OCI-M1 (cell line): ENCODE measurements around the gene MDM4.
"Not testable (repeated sequence)": the region's sequence is repeated elsewhere in the genome, so short reads cannot be mapped to it uniquely, and the experiment has no call there.

Experiments
- DNase-seq: peaks from one replicate; lab custom pipeline; 2025; lab: John Stamatoyannopoulos, UW

The MDM4 gene

DNA sequence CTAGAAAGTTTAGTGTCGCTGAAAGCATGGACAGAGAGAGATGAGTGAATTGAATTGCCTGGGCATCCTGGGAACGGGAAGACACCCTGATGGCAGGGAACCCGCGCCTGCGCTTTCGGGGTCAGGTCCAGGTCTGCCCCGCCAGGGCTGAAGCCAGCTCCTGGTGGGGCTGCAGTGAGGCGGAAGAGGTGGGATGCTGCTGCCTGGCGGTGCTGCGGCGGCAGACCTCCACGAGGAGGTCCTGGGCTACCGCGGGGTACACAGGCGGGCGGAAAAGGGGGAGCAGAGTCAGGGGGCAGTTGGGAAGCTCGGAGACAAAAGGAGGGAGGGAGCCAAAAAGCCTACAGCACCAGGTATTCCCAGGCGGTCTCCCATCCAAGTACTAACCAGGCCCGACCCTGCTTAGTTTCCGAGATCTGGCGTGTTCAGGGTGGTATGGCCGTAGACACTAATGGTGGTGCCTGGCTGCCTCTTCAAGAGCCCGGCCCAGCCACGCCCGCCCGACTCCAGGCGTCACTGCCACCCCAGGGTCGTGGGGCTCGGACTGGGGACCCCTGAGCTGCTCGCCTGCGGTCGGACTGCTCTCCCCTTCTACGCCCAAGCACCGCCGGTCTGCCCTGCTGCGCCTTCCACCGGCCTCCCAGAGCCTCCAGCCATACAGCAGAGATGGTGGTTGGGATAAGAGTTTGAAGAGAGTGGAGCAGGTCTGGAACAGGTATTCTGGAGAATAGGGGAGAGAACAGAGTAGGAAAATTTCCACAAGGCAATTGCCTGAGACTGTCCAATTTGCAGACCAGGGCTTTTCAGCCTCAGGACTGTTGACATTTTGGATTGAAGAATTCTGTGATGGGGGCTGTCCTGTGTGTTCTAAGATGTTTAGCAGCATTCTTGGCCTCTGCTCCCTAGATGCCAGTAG lies 46.1 kb downstream of the MDM4 start:
- DNase-seq = no peak

DNA sequence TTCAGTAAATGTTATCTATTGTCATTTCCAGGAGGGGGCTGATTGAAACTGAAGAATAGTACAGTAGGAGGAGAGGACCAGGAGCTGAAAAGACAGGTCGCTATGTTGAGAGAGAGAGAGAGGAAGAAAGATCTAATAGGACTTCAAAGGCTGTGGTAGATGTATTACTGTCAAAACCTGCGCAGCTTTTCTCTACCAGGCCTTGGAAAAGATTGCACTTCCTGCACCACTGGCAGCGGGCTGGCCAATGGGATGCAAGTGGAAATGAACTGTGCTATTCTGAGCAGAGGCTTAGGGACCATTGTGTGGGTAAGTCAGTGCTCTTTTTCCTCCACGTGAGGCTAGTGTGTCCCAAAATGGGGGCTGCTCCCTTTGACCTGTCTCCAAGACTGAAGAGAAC lies 47.1 kb downstream of the MDM4 start:
- DNase-seq = no peak

DNA sequence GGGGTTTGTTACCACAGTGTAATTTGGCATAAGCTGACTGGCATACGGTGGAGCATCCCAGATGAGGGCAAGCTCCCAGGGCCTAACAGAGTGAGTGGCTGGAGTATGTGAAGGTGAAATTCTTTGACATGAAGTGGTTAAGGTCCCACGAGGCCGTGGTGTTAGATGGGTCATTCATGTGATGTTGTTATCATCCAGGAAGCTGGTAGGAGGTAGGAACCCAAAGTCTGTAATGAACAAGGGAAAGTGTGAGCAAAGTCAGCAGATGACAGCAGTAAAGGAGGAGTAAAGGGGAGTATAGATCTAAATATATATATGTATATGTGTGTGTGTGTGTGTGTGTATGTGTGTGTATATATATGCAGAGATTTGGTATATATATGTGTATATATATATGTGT lies 47.6 kb downstream of the MDM4 start:
- no peak for DNase-seq

DNA sequence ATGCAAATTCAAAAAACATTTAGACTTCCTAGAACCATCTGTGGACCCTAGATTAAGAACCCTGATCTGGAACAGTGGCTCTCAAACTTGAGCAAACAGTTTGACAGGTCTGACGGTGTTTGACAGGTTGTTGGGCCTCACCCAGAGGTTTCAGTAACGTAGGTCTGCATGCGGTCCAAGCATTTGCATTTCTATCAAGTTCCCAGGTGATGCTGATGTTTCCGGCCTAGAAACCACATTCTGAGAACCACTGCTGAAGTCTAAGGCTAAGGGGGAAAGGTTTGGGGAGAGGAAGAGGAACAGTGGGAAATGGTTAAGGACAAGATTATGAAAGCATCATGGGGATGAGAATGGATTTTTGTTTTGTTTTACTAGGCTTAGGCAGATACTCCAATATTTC lies 48.6 kb downstream of the MDM4 start:
- DNase-seq = no peak

DNA sequence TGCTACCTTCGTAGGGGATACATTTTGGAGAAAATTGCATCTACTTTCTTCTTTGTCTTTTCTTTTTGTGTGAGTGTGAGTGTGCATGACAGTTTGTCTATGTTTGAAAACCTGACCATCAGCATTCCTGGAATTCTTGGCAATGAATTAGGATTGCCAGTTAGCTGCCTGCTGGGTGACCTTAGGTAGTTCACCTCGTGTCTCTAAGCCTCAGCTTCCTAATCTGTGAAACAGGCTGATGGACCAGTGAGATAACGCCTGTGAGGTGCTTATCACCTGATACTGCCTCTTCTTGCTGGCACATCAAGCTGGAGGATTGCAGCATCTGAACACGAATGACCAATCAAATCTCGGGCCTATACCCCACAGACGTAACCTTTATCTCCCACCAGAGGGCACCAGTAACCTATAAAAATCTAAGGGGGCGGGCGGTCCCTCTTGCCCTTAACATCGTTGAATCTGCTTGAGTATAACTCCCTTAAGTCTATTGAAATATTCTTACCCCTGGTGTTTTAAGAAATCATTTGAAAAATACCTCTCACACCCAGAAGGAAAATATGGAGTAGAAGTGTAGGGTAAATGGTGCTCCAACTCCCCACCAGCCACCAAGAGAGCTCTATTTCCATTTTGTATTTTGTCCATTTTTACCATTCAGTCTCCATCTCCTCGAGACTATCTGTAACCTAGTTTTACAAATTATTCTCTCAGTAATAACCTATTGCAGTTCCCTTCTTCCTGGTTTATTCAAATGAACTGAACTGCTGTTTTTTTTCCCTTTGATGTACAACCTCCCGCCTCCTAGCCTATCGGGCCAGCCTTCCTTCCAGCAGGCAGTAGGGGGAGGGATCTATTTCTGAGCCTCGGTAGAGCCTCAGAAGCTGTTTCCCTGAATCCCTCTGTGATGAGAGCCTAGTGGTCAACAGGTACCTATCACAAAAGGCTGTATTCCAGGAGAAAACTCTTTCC lies 49.7 kb downstream of the MDM4 start:
- DNase-seq = peak; percentile 91

DNA sequence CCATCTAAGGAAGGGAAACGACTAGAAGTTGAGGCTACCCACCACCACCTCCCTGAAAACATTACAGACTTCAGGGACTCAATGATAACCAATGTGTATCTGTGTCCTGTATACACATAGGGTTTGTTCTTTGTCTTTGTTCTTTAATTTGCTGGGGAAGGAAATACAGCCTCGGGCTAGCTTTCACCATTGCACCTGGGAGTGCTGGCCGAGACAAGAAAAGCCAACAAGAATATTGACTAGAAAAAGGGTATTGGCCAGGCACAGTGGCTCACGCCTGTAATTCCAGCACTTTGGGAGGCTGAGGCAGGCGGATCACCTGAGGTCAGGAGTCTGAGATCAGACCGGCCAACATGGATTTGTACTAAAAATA lies 50.4 kb downstream of the MDM4 start:
- DNase-seq = no peak

DNA sequence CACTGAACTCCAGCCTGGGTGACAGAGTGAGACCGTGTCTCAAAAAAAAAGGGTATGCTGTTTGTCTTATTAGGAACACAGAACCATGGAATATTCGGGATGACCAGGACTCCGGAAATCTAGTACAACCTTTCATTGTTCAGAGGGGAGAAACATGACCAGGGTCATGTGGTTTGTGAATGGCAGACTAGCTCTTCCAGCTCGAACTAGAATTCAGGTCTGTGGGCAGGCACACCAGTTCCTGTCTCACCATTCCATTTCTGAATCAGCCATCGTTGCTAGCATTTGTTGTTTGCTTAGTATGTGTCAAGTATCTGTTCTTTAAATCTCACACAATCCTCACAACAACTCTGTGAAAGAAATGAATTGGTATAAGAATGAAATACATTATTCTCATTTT lies 50.9 kb downstream of the MDM4 start:
- no peak for DNase-seq

DNA sequence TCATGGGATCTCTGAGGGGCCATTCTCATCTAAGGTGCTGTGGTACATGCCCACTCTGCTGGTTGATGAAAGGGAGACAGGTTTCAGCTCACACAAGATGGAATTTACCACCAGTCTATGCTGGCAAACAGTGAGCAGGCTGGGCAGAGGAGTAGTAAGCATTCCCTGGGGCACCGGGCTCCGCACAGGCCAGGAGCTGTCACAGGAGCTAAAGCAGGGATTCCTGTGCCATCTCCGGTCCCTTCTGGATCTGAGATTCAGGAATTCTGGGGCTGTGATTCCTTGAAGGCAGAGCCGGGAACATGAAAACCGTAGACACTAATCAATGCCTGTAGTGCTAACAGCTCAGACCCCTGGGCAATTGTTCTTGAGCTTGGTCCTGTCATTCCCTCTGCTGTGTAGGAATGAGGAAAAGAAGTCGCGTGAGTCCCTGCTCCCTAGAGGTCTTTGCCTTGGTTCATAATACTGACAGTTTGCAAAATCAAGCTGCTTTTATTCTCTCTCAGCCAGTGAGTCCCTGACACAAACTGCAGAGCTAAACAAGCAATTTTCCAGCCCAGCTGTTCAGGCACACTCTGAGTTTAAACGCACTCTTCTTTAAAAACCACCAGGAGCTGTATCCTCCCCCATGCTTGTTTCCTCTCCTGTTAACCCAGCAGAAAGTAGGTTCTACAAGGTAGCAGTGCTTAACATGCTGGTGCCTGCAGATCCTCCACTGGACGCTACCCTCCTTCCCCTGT lies 52.5 kb downstream of the MDM4 start:
- no peak for DNase-seq

DNA sequence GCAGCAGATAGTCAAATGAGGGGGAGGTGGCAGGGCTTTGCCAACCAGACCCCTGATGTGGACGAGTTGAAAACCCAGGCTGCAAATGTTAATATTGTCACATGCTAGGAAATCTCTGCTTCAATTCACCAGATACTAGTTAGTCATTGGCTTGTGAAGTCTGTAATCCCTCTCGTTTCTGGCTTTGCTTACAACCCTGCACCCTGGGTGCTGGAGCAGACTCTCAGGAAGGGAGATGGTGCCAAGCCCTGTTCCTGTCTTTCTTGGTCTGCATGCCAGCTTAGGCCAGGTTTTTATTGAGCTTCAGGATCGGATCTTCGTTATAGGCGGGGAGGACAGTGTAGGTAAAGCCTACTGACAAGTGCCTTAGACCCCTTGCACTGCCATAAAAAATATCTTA lies 53.3 kb downstream of the MDM4 start:
- DNase-seq = no peak

DNA sequence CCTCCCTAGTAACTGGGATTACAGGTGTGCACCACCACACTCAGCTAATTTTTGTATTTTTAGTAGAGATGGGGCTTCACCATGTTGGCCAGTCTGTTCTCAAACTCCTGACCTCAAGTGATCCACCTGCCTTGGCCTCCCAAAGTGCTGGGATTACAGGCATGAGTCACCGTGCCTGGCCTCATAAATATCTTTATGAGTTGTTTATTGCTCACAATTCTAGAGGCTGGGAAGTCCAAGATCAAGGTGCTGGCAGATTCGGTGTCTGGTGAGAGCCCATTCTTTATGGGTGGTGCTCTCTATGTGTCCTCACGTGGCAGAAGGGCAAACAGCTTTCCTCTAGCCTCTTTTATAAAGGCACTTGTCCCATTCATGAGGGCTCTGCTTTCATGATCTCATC lies 53.8 kb downstream of the MDM4 start:
- not testable (repeated sequence) for DNase-seq

DNA sequence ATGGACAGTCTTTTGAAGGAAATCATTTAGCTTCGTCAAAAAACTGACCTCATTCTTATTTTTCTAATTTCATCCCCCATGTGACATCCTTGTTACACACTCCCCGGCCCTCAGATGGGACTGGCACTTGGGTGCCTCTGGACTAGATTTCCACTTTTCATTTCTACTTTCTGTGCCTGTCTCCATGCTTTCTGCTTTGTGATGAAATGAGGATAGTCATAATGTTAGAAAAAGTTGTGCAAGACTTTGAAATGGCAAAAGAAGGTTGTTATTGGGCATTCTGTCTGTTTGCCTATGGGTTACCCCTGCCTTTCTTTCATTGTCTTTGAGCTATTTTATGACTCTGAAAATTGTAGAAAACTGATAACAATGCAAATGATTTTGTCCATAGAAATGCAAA lies 54.9 kb downstream of the MDM4 start:
- DNase-seq = no peak

DNA sequence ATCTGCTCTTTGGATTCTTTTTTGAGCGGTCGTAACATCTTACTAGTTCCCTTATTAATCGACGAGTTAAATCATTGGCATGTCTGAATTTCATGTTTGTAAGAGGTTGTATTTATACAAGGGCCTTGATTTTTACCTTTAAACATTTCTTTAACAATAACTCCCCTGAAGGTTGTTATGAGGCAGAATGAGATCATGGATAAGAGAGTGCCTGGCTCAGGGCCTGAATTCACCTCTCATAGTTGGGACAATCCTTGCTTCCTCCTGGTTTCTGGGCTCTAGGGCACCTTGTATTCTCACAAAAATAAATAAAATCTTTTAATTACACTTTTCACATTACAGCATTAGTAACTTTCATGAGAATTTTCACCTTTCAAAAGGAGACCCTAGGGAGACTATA lies 55.4 kb downstream of the MDM4 start:
- no peak for DNase-seq

DNA sequence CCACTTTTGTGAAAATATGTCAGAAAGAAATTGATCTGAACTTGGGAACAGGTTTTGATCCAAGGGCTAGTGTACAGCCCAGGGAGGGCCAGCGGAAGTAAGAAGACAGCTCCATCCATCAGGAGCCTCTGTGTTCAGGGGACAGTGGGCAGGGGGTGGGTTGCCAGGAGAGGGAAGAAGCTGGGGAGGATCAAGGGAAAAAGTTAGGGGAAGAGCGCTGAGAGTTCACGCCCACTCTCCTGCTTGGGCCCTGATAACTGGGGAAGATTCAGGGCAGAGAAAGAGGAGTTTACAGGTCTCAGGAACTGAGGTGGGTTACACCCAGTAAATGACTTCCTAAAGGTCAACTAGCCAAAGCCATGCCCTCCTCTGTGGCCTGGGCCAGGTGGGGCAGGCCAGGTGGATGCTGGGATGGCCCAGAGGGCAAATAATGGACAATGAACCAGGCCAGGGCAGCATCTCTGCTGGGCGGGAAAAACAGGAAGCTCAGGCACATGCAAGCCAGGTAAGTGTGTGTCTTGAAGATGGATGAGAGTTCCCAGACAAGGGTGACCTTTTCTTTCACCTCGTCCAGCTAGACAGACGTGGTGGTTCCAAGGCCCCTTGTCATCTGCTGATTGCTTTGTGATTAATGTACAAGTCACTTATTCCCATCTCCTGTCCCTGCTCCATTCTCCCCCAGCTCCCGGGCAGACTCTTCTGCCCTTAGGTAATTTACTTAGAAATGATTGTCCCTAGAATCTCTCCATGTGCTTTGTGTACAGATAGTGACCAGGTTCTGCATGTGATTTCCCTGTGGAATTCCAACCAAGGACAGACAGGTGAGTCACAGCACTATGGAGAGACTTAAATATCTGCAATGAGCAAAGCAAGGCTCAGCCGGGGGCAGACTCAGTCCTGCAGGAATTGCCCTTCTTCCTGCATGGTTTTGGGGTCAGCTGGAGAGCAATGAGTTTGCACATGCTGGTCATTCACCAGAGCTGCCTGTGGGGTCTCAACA lies 57.0 kb downstream of the MDM4 start:
- no peak for DNase-seq

DNA sequence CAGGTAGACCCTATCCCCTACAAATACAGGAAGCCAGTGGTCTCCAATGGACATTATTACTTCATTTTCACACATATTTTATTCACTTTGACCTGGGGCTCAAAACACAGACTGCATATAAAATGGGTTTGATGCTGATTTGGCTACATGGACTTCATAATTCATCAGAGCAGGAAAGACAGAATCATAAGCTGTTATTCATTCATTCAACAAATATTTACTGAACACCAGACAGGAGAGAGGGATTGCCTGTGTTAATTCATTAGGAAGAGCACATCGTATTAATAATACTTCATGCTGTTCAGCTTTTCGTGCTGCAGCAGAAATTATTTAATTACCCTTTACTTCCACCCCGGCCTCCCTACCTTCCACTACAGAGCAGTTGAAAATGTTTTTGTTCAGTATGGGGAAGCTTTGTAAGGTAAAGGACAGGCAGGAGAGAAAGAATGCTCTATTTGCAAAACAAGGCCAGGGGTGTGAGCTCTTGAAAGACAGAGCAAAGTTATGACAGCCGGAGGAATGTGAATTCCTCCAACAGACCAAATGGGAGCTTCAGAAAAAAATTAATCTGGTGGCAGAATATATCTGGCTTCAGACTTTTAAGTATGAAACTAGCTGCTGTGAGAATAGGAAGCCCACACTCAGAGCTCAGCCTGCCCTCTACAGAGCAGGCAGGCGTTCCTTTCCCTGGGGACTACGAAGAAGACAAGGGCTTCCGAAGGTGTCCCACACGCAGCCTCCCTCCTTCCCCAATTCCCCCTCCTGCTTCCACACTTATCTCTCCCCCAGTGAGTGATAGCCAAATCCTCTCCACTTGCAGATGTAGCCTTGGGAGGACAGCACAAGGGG lies 58.0 kb downstream of the MDM4 start:
- DNase-seq = no peak

DNA sequence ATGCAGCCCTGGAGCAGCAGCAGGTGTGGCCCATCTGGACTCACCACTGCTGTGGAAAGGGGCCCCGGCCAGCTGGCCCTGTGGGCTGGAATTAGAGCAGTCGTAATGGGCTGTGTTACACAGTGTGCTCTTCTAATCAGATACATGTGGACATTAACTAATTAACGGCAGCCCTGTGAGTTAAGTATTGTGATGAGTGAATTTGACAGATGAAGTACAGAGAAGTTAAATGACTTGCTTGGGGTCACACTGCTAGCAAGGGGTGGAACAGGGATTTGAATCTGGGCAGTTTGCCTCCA lies 58.6 kb downstream of the MDM4 start:
- no peak for DNase-seq

DNA sequence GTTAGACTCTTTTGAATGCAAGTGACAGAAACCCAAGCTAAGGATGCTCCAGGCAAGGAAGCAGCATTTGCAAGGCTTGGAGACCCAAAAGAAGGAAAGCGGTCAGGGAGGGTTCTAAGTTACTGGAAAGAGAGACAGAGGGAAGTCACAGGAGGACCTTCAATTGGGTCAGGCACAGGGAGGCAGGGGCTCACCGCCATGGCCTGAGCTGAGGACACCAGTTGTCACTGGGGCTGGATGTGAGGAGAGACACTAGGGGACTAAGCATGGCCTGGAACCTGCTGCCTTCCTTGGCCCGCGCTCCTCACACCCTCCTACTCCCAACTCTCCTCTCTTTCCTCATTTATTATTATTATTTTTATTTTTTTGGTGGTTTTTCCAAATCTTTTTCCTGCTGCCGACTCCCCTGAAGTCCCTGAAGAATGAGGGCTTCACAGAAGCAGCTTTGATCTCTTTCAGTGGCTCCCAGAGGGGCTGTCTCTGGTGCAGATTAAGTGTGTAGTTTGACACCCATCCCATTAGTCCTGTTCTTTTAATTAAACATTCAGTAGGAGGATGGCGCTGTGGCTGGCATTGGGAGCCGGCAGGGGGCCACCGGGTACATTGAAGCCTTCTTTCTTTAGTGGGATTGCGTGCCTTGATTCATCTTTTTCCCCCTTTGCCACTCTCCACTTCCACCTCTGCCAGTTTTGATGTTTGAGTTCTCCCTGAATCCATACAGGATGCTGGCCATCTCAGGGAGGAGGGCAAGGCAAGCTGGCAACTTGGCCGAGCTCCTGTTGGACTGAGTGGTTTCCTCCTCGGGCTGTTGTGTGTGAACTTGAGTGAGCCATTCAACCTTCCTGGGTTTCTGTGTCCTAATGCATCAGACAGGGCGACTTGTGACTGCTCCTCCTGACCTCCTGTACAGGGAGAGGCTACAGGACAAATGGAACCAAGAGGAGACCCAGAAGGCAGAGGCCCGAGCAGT lies 59.3 kb downstream of the MDM4 start:
- DNase-seq = no peak

DNA sequence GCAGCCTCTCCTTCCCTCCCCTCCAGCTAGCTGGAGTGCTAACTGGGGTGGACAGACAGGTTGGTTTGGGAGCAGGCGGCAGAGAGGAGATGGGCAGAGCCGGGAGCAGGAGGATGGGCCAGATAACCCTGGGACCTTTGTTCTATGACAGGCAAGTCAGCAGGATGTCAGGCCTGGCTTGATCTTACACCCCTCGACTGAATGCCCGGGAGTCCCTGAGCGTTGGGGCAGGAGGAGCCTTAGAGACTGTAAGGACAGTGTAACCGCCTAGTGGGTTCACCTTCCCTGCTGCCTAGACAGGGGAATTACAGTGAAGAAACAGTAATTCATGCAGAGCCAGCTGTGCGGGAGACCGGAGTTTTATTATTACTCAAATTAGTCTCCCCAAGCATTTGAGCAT lies 60.2 kb downstream of the MDM4 start:
- DNase-seq = no peak

DNA sequence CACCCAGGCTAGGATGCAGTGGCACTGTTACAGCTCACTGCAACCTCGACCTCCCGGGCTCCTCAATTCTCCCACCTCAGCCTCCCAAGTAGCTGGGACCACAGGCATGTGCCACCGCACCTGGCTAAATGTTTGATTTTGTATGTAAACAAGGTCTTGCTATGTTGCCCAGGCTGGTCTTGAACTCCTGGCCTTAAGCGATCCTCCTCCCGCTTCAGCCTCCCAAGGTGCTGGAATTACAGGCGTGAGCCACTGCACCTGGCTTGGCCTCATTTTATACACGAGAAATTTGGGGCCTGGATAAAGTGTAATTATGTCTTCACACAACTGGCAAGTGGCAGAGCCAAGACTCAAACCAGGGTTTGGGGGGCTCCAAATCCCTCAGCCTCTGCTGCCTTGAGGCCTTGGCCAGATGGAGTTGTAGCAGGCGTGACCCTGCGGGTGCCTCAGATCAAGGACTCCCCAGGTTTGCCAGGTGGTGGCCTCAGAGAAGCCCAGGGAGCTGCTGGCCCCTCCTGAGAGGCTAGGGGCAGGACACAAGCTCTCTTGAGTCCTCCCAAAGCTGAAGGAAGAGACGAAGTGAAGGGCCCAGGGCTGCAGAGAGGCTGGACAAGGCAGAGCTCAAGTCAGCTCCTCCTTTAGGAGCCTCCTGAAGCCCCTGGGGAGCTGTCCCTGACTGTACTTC lies 61.7 kb downstream of the MDM4 start:
- DNase-seq = no peak
